Tibial nerve (tissue), 4 donors: Measurements from ENCODE around the gene KBTBD13. TPM values are rescaled to one million over a fixed set of nuclear protein-coding genes. Genes with fewer than 3 reads are reported as not detected.
A peak's percentile ranks its signal among the peaks of the same experiment; 100 is the strongest.

Experiments used
- DNase-seq, 2 donors: peaks; one replicate each; pipeline ENCODE4 v3.0.0-alpha.2; 2019; ENCODE audit warnings: low spot score in 2 of 2
- H3K27ac ChIP-seq, 4 donors: fragments of 200-600 bp; sonication (generic) in 3 of 4; one replicate each; pipeline ENCODE4 v1.5.1; 2017 to 2019; ENCODE audit warnings: mild to moderate bottlenecking in 1 of 4
- H3K27me3 ChIP-seq, 2 donors: fragments of 200-600 bp; sonication (generic) in 1 of 2; one replicate each; pipeline versions ENCODE4 v1.5.1 to v1.6.0; 2017 to 2019
- H3K36me3 ChIP-seq, 3 donors: fragments of 200-600 bp; sonication (generic); one replicate each; pipeline ENCODE4 v1.5.1; 2018 to 2019
- H3K4me1 ChIP-seq, 4 donors: fragments of 200-600 bp; sonication (generic) in 3 of 4; one replicate each; pipeline ENCODE4 v1.5.1; 2017 to 2019
- H3K4me3 ChIP-seq, 4 donors: fragments of 200-600 bp; sonication (generic) in 3 of 4; one replicate each; pipeline ENCODE4 v1.5.1; 2017 to 2019; ENCODE audit warnings: mild to moderate bottlenecking in 1 of 4, moderate library complexity in 1 of 4
- H3K9me3 ChIP-seq, 4 donors: fragments of 200-600 bp; sonication (generic) in 3 of 4; one replicate each; pipeline ENCODE4 v1.5.1; 2017 to 2019
- CTCF ChIP-seq, 5 experiments: fragments of 200-600 bp in 3 of 5; fragments of 450-650 bp in 2 of 5; sonication (generic) in 3 of 5; IDR thresholded peaks; one replicate each; pipeline ENCODE4 v1.5.1; 2016 to 2019; ENCODE audit warnings: antibody characterized with exemption in 5 of 5, mild to moderate bottlenecking in 3 of 5, moderate library complexity in 2 of 5
- EP300 ChIP-seq, 2 donors: sonication (generic); formaldehyde crosslinking; IDR thresholded peaks; one replicate each; pipeline ENCODE4 v1.6.1; 2017; ENCODE audit warnings: antibody characterized with exemption in 2 of 2, mild to moderate bottlenecking in 1 of 2
- POLR2A ChIP-seq, 2 donors: fragments of 450-650 bp; IDR thresholded peaks; one replicate each; pipeline ENCODE4 v1.6.1; 2017; ENCODE audit warnings: antibody characterized with exemption in 2 of 2, mild to moderate bottlenecking in 2 of 2, moderate library complexity in 2 of 2
- WGBS, 2 donors: methylation state at CpG; one replicate each; pipeline ENCODE4 v1.1.5; 2018; 5-methylcytosine and 5-hydroxymethylcytosine counted together
- total RNA-seq, 4 donors: library from RNA; depleted of rRNA; stranded (reverse); fragments of >200 nt; gene quantifications; one replicate each; pipeline ENCODE4 v1.1.0, GENCODE V29; 2016

Gene KBTBD13
- total RNA-seq, 4 donors from 2014 or later, result not detected

- no peak overlapping the region for H3K4me3 ChIP-seq
- DNase-seq, result no peak
- WGBS, 2 donors, result 73 to 78% methylated on average over 8 of the region's 8 CpGs
- no peaks in the 10 kb centered on the region for H3K9me3 ChIP-seq
- H3K36me3 ChIP-seq, result peaks cover 0 to 32% (median 0%) of the 10 kb centered on the region in 3 donors
- H3K27me3 ChIP-seq, result no peaks in the 10 kb centered on the region
- H3K4me1 ChIP-seq, result peaks cover 0 to 86% (median 60%) of the 10 kb centered on the region in 4 donors
- peak overlapping the region in 3 of 4 donors; percentile 10 to 95 (median 94) for H3K27ac ChIP-seq
- TF ChIP-seq CTCF (IDR thresholded peaks at IDR 0.05) (no peak), EP300 (IDR thresholded peaks at IDR 0.05) (no peak), POLR2A (IDR thresholded peaks at IDR 0.05) (no peak)
These were observed 19.0 kb upstream of the KBTBD13 start for GRCh38 chr15:65057549-65057940.

GRCh38 chr15:65058394-65059368 is 17.9 kb upstream of the KBTBD13 start:
- H3K4me1 ChIP-seq, result peaks cover 0 to 97% (median 71%) of the 10 kb centered on the region in 4 donors
- no peak overlapping the region for H3K4me3 ChIP-seq
- 51 to 64% methylated on average over 12 to 13 of the region's 16 CpGs for WGBS, 2 donors
- no peak for TF ChIP-seq POLR2A (IDR thresholded peaks at IDR 0.05)
- no peak for TF ChIP-seq EP300 (IDR thresholded peaks at IDR 0.05)
- no peak for TF ChIP-seq CTCF (IDR thresholded peaks at IDR 0.05)
- H3K27ac ChIP-seq, result peak overlapping the region; percentile 72 to 95 (median 86)
- no peaks in the 10 kb centered on the region for H3K9me3 ChIP-seq
- no peak for DNase-seq
- H3K36me3 ChIP-seq, result peaks cover 0 to 21% (median 0%) of the 10 kb centered on the region in 3 donors
- no peaks in the 10 kb centered on the region for H3K27me3 ChIP-seq

GRCh38 chr15:65059369-65059750 is 17.2 kb upstream of the KBTBD13 start:
- Histone ChIP-seq H3K27me3 (no peaks in the 10 kb centered on the region), H3K27ac (peak overlapping the region; percentile 72 to 95 (median 86)), H3K36me3 (peaks cover 0 to 16% (median 0%) of the 10 kb centered on the region in 3 donors), H3K9me3 (no peaks in the 10 kb centered on the region), H3K4me1 (peaks cover 0 to 99% (median 73%) of the 10 kb centered on the region in 4 donors), H3K4me3 (no peak overlapping the region)
- WGBS, 2 donors, result 88 to 93% methylated on average over 2 to 3 of the region's 3 CpGs
- no peak for TF ChIP-seq POLR2A (IDR thresholded peaks at IDR 0.05)
- TF ChIP-seq CTCF (IDR thresholded peaks at IDR 0.05), result no peak
- TF ChIP-seq EP300 (IDR thresholded peaks at IDR 0.05), result no peak
- no peak for DNase-seq

- Histone ChIP-seq H3K27me3 (no peaks in the 10 kb centered on the region), H3K27ac (peak overlapping the region; percentile 72 to 95 (median 86)), H3K4me3 (no peak overlapping the region), H3K4me1 (peaks cover 0 to 99% (median 70%) of the 10 kb centered on the region in 4 donors), H3K36me3 (peaks cover 0 to 9% (median 0%) of the 10 kb centered on the region in 3 donors), H3K9me3 (no peaks in the 10 kb centered on the region)
- no peak for TF ChIP-seq EP300 (IDR thresholded peaks at IDR 0.05)
- TF ChIP-seq CTCF (IDR thresholded peaks at IDR 0.05), result no peak
- no peak for TF ChIP-seq POLR2A (IDR thresholded peaks at IDR 0.05)
- no peak for DNase-seq
- 41 to 55% methylated on average over 4 of the region's 4 CpGs for WGBS, 2 donors
These were observed 16.5 kb upstream of the KBTBD13 start for GRCh38 chr15:65059931-65060596.
